Activated T-helper 9 cell treated with anti-CD3 and anti-CD28 coated beads, Interleukin-2, amount 50 U/mL, for 16 hours (primary cell): ENCODE data around the gene CASKIN1.

ENCODE experiments used
- DNase-seq: peaks from one replicate; pipeline ENCODE4 v3.0.0-alpha.2; 2020; ENCODE audit warnings: low read depth

Gene CASKIN1

DNA sequence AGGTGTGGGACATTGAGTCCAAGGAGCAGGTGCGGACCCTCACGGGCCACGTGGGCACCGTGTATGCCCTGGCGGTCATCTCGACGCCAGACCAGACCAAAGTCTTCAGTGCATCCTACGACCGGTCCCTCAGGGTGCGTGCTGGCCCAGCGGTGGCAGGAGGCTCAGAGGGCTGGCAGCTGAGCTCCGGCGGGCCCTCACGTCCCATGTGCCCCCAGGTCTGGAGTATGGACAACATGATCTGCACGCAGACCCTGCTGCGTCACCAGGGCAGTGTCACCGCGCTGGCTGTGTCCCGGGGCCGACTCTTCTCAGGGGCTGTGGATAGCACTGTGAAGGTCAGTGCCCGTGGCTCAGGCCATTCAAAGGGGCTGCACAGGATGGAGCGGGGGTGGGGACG is 20.4 kb downstream of the CASKIN1 start:
- no peak for DNase-seq

DNA sequence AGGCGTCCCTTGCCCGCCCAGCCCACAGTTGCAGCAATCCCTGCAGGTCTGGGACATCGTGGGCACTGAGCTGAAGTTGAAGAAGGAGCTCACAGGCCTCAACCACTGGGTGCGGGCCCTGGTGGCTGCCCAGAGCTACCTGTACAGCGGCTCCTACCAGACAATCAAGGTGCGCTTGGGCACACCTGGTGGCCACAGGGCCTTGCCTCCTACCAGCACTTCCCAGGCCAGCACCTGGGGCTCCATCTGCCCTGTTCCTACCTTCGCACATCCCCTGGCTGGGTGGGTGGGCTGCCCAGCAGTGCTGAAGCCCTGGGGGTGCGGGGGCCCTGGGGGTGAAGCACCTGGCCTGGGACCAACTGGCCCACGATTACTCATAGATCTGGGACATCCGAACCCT is 21.0 kb downstream of the CASKIN1 start:
- no peak for DNase-seq

- DNase-seq = no peak
Measured at GRCh38 chr16:2174396-2175131, 21.8 kb downstream of the CASKIN1 start.

DNA sequence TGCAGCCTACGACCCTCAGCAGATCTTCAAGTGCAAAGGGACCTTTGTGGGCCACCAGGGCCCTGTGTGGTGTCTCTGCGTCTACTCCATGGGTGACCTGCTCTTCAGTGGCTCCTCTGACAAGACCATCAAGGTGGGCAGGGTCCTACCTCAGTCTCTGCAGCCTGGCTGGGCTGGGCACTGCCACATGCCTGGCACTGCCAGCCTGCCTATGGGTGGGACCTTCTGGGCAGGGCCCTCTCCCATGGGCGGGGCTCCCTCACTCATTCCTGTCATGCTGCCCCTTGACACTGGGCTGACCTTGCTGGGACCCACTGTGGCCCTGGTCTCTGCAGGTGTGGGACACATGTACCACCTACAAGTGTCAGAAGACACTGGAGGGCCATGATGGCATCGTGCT is 22.5 kb downstream of the CASKIN1 start:
- DNase-seq = no peak

DNA sequence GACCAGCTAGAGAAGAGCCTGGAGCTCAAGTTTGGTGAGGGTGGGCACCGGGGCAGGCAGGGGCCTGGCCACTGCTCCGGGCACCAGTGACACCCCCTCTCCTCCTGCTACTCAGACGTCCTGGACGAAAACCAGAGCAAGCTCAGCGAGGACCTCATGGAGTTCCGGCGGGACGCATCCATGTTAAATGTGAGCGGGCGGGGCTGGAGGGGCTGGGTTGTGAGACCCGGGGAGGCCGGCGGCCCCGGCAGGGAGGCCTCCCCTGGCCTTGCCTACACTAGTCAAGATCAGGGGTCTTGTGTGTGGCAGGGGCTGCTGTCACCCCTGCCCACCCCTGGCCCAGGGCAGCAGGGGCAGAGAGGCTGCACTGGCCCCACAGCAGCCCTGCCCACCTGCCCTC is 23.0 kb downstream of the CASKIN1 start:
- no peak for DNase-seq

DNA sequence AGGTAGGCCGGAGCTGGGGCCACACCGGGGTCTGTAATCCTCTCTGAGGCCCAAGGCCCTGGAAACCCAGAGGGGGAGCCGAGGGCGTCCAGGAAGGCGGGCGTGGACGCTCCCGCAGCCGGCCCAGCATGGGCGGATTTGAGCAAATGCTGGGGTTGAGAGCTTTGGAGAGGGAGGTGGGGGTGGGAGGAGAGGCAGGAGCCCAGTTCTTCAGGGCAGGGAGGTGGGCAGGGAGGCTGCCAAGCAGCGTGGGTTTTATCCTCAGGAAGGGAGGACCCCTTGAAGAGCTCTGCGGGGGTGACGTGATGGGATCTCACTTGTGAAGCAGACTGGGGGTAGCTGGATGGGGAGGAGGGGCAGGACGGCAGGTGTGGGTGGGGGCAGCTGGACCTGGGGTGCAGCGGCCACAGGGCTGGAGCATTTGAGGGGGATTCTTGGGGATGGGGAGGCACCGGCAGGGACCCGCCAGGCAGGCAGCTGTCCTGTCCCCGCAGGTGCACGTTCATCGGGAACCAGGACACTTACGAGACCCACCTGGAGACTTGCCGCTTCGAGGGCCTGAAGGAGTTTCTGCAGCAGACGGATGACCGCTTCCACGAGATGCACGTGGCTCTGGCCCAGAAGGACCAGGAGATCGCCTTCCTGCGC is 23.6 kb downstream of the CASKIN1 start:
- DNase-seq = no peak

GRCh38 chr16:2171601-2172178 is 24.7 kb downstream of the CASKIN1 start:
- DNase-seq = no peak

DNA sequence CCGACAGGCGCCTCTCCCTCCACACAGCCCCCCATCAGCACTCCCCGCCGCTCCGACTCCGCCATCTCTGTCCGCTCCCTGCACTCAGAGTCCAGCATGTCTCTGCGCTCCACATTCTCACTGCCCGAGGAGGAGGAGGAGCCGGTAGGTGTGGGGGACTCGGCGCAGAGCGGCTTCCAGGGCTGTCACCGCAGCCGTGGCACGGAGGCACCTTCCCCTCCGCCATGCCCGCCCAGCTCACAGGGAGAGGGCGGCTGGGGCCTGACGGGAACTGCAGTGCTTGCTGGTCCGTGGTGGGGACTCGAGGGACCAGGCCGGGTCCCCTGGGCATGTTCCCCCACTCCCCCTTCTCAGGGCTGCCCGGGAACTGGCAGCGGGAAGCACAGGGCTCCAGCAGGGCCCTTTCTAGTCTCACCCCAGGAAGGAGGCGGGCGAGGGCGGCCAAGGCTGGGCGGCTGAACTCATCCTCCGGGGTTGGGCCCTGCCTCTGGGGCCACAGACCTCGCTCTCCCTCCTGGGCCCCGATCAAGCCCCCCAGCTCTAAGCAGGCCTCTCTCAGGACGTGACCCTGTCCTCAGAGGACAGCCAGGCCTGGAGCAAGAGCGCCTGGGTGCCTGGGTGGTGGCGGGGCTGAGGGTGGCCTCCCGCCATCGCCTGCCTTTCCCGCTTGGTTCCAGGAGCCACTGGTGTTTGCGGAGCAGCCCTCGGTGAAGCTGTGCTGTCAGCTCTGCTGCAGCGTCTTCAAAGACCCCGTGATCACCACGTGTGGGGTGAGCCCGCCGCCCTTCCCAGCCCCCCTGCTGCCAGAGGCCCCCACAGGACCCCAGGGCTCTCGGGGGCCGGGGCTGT is 25.6 kb downstream of the CASKIN1 start:
- no peak for DNase-seq

GRCh38 chr16:2170080-2170479 is 26.3 kb downstream of the CASKIN1 start:
- no peak for DNase-seq

DNA sequence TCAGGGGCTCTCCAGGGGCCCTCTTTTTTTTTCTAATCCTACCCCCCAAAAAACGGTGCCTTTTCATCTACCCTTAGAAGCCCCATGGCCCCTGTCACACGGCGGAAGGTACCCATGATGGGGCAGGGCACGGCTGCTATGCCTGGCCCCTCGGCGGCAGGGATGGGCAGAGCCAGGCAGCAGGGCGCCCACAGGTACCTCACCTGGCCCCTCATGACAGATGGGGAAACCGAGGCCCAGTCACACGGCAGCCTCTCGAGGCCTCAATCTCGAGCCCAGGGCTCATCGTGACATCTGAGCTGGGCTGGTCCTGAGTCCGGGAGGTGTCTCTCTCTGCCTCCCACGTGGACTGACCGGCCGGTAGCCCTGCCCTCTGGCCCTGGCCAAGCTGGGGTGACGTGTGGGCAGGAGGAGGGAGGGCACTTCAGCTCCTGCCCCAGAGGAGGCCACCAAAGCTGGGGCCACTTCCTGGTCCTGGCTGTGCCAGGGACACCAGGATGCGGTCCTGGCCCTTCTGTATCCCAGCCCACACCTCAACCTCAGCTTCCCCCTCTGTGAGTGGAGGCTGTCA is 29.3 kb downstream of the CASKIN1 start:
- no peak for DNase-seq

GRCh38 chr16:2166263-2167067 is 29.9 kb downstream of the CASKIN1 start:
- no peak for DNase-seq

DNA sequence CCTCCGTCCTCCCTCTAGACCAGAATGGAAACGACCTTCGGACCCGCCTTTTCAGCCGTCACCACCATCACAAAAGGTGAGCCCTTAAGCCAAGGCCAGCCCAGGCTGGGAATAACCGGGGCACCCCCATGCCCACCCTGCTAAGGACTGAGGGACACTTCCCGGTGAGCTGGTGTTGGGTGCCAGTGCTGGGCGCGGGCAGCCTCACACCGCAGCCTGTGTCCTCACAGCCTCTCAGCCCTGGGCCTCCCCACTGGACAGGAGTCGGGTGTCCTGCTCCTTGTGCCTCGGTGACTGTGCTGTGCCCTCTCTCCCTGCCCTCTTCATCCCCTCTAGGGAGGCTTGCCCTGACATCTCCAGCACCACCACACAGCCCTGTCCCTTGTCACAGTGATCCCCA is 30.5 kb downstream of the CASKIN1 start:
- DNase-seq = no peak

DNA sequence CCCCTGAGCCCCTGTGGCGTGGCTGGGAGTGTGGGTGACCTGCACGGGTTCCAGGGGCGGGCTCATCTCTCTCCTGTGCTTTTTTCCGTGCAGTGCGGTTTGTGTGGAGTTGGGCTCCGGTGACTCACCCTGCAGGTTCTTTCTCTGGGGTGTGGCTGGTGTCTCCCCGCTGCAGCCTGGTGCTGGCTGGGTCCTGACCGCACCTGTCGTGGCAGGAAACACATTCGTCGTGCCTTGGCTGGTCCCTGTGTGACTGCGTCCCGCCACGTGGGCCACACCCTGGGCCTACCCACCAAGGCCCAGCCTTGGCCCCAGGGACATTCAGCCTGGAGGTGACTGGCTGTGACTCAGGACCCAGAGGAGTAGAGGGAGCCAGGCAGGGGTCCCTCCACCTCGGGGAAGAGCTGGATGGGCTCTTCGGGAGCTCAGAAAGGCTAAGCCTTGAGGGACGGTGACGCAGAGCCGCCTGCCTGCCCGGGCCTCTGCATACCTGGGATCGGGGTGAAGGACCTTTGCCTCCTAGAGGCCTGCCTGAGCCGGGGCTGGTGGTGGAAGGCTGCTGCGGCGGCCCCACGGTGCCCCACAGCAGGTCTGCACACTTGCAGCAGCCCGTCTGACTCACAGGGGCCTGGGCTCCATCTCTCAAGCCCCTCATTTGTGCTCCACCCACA is 33.1 kb downstream of the CASKIN1 start:
- no peak for DNase-seq

DNA sequence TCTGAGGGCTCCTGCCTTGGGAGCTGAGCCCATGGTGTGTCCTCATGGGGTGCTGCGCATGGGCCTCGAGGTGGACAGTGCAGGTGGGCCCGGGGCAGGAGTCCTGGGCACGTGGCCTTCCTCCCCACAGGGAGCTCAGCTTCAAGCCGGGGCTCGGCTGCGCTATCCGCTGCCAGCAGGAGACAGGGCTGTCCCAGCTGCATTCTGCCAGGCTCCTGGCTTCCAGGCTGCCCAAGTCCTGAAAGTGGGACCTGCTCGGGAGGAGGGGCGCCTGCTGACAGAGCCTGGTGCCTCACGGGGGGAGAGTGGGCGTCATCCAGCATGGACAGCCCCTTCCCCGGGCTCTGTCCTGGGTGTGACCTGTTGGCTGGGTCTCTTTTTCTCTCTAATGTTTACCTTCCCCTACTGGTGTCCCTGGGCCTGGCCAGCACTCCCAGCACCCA is 33.7 kb downstream of the CASKIN1 start:
- DNase-seq = no peak

GRCh38 chr16:2161911-2162310 is 34.5 kb downstream of the CASKIN1 start:
- DNase-seq = no peak

DNA sequence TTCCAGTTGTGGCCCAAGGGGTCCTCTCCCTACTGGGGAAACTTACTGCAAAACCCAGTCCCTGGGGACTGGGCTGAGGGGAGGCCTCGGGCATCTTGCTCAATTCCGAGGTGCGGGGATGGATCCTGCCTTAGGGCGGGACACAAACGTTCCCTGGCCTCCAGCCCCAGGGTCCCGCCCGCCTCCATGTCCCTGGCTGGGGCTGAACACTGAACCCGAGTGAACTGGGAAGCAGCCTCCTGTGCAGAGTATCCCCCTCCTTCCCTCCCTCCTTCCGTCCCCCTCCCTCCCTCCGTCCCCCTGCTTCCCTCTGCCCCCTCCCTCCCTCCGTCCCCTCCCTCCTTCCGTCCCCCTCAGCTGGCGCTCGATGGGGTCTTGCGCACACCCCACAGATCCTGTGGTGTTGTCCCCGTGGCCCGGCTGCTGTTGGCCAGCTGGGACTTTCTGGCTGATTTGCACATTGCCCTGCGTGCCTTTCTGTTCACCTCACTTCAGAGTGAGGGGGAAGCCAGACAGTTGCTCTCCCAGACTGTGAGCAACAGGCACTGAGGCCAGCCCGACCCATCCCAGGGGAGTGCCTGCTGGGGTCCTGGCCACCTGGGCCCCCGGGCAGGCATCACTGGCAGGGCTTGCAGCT is 35.4 kb downstream of the CASKIN1 start:
- no peak for DNase-seq

DNA sequence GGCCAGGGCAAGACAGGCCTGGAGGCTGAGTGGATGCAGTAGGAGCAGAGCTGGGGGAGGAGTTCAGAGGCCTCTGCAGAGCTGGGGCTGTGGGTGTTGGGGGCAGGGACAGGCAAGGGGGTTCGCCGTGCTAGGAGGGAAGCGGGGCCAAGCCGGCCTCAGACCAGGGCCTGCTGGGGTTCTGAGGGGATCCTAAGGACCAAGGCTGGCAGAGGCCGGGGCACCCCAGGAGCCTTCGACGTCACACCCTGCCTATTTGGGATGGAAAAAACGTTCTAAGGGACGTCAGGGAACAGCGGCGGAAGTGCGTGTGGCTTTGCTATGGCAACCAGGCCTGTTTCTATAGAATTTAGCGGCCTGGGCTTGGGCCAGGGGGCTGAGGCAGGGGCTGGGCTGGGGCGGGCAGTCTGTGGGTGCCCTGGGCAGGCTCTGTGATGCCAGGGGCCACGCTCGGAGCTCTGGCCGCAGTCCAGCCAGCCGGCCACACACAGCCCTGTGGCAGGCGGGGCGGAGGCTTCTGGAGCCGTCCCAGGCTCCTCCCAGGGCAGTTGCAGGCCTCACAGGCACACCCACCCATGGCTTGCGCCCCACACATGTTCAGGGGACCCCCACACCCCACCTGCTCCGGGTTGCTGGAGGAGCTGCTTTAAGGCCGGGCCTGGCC is 37.1 kb downstream of the CASKIN1 start:
- no peak for DNase-seq

DNA sequence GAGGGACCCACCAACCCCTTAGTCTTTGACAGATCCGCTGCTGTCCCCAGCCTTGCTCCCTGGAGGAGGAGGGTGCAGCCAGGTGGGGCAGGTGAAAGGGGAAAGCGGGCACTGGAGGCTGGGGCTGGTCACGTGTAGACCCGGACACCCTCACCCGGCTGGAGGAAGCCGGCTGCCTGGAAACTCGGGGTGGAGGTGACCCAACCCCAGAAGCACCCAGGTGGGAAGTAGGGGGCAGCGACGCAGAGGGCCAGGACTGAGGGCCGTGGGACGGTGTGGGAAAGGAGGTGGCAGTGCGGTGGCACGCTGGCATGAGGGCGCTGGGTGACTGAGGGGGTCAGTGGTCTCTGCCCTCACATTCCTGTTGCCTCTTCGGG is 38.2 kb downstream of the CASKIN1 start:
- no peak for DNase-seq

DNA sequence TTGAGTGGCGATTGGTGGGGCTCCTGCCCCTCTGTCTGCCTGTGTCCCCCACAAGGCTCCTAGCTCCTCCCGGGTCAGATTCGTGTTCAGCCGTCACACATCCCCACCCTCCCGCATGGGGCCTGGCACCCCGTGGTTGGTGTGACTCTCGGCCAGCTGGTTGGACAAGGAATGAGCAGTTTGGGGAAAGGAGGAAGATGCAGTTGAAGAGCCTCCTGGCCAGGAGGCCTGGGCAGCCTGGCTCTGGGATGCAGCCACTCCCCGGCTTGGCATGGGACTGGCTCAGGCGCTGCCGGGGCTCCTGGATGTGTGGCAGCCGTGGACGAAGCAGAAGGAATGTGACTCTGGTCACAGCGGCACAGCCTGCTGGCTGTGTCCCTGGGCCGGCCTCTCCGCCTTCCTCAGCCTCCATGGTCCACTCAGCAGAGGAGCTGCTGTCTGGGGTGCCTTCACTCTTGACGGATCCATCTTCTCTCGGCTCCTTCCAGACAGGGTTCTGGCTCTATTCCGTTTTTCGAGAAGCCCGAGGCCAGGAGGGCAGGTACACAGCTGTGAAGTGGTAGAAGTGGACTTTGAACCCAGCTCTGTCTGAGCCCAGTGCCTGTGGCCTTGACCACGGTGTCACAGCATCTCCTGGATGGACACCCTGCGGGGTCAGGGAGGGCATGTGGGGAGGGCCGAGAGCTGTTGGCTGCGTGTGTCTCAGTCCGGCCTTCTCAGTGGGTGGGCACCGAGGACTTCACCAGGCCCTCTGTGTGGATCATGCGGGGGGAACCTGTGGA is 38.7 kb downstream of the CASKIN1 start:
- DNase-seq = no peak
